Body of pancreas (tissue), 4 donors: Measurements from ENCODE around the gene LRP10.

ENCODE experiments used
- POLR2A ChIP-seq, 3 donors: fragments of 450-650 bp; IDR thresholded peaks; one replicate each; pipeline ENCODE4 v1.6.1; 2016; ENCODE audit warnings: antibody characterized with exemption in 3 of 3, mild to moderate bottlenecking in 2 of 3
- TF ChIP-seq, protein P1 (sequence below), 7 experiments: fragments of 450-650 bp in 4 of 7; fragments of 200-600 bp in 3 of 7; sonication (generic) in 3 of 7; IDR thresholded peaks; one replicate each; pipeline ENCODE4 v1.5.1; 2016 to 2019; ENCODE audit warnings: antibody characterized with exemption in 7 of 7

DNA sequence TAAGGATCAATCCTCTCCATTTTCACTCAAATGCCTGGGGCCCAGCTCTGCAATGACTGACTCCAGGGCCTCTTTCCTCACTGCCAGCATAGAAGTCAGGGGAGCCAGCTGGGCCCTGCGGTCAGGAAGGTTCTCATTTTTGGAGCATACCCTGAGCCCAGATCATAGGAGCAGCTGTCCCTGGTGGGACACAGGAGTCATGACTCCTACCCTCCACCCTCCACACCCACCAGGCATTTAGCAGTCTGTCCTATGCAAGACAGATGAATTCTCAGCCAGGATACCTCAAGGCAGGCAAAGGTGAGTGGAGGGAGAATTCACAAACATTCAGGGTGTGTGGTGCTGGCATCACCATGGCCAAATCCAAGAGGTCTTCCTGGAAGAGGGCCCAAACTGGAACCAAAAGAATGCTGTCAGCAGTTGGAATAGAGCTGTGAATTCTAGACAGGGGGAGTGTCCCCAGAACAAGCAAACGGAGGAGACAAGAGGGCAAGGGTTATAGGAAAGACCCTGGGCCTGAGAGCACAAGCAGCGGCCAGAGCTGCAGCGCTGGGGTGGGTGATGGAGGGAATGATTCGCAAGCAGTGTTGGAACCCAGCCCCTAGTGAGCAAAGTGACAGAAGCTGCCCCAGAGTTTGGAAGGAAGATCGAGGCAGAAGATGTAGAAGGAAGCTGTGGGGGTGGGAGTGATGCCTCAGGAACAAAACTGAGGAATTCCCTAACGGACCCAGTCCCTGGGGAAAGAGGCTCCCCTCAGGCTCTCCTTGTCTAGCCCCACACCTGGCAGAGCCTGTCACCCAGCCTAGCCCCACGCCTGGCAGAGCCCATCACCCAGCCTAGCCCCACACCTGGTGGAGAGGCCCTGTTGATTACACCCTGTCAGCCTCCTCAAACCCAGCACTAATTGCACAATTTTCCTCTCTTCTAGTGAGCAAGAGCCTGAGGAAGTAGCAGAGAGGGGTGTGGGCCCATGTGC, 7.0 kb downstream of the LRP10 start:
- TF ChIP-seq, protein P1, sequence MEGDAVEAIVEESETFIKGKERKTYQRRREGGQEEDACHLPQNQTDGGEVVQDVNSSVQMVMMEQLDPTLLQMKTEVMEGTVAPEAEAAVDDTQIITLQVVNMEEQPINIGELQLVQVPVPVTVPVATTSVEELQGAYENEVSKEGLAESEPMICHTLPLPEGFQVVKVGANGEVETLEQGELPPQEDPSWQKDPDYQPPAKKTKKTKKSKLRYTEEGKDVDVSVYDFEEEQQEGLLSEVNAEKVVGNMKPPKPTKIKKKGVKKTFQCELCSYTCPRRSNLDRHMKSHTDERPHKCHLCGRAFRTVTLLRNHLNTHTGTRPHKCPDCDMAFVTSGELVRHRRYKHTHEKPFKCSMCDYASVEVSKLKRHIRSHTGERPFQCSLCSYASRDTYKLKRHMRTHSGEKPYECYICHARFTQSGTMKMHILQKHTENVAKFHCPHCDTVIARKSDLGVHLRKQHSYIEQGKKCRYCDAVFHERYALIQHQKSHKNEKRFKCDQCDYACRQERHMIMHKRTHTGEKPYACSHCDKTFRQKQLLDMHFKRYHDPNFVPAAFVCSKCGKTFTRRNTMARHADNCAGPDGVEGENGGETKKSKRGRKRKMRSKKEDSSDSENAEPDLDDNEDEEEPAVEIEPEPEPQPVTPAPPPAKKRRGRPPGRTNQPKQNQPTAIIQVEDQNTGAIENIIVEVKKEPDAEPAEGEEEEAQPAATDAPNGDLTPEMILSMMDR (IDR thresholded peaks at IDR 0.05) = no peak
- TF ChIP-seq POLR2A (IDR thresholded peaks at IDR 0.05) = no peak
